MM.1S (cell line): ENCODE results near the gene CFAP74.
"Not testable (repeated sequence)": the region's sequence is repeated elsewhere in the genome, so short reads cannot be mapped to it uniquely, and the experiment has no call there.

Experiments used
- DNase-seq: peaks from one replicate; pipeline ENCODE4 v3.0.0-alpha.2; 2015
- H2AFZ ChIP-seq: fragments of 300-600 bp; sonication (generic); 2 replicates; pipeline ENCODE4 v1.6.0; 2016; ENCODE audit warnings: antibody characterized with exemption, low read length
- H3F3A ChIP-seq: fragments of 300-600 bp; sonication (generic); 2 replicates; pipeline ENCODE4 v1.6.1; 2016; ENCODE audit warnings: mild to moderate bottlenecking, antibody characterized with exemption, low read length, moderate library complexity, mixed read lengths; ENCODE audit not compliant: insufficient read depth
- H3K27ac ChIP-seq: fragments of 300-600 bp; sonication (generic); 2 replicates; pipeline ENCODE4 v1.5.1; 2016; ENCODE audit warnings: mild to moderate bottlenecking, low read length
- H3K27me3 ChIP-seq: fragments of 300-600 bp; sonication (generic); replicated peaks from 2 replicates; pipeline ENCODE4 v1.6.0; 2016; ENCODE audit warnings: low read length; ENCODE audit not compliant: insufficient read depth
- H3K36me3 ChIP-seq: fragments of 300-600 bp; sonication (generic); replicated peaks from 2 replicates; pipeline ENCODE4 v1.6.1; 2016; ENCODE audit warnings: mild to moderate bottlenecking, low read length, mixed read lengths; ENCODE audit not compliant: insufficient read depth
- H3K4me1 ChIP-seq: fragments of 300-600 bp; sonication (generic); 2 replicates; pipeline ENCODE4 v1.6.1; 2016; ENCODE audit warnings: low read length, mixed read lengths
- H3K4me2 ChIP-seq: fragments of 300-600 bp; sonication (generic); 2 replicates; pipeline ENCODE4 v1.6.0; 2016; ENCODE audit warnings: low read depth, low read length
- H3K4me3 ChIP-seq: fragments of 300-600 bp; sonication (generic); 2 replicates; pipeline ENCODE4 v1.5.1; 2016; ENCODE audit warnings: low read length, mixed read lengths
- H3K79me2 ChIP-seq: fragments of 300-600 bp; sonication (generic); 2 replicates; pipeline ENCODE4 v1.6.1; 2016; ENCODE audit warnings: mixed run types, low read length, mixed read lengths
- H3K9ac ChIP-seq: fragments of 300-600 bp; sonication (generic); 2 replicates; pipeline ENCODE4 v1.6.1; 2016; ENCODE audit warnings: low read length, mixed read lengths
- H3K9me2 ChIP-seq: fragments of 300-600 bp; sonication (generic); replicated peaks from 2 replicates; pipeline ENCODE4 v1.6.1; 2016; ENCODE audit warnings: mild to moderate bottlenecking, low read length, mixed read lengths; ENCODE audit not compliant: insufficient read depth
- H3K9me3 ChIP-seq: fragments of 300-600 bp; sonication (generic); replicated peaks from 2 replicates; pipeline ENCODE4 v1.6.1; 2016; ENCODE audit warnings: mild to moderate bottlenecking, low read length, mixed read lengths; ENCODE audit not compliant: insufficient read depth
- H4K20me1 ChIP-seq: fragments of 300-600 bp; sonication (generic); 2 replicates; pipeline ENCODE4 v1.6.1; 2016; ENCODE audit warnings: mild to moderate bottlenecking, low read length, moderate library complexity, mixed read lengths; ENCODE audit not compliant: insufficient read depth
- CTCF ChIP-seq: fragments of 300-600 bp; sonication (generic); IDR thresholded peaks from 2 replicates; pipeline ENCODE4 v1.5.1; 2016; ENCODE audit warnings: antibody characterized with exemption, low read length, mixed read lengths
- EZH2 ChIP-seq: fragments of 300-600 bp; sonication (generic); optimal IDR thresholded peaks from 2 replicates; pipeline ENCODE3; 2017; ENCODE audit warnings: low read depth, mild to moderate bottlenecking, antibody characterized with exemption, low read length, mixed read lengths
- EZH2phosphoT487 ChIP-seq: fragments of 300-600 bp; sonication (generic); IDR thresholded peaks from 2 replicates; pipeline ENCODE4 v1.6.1; 2018; ENCODE audit warnings: antibody characterized with exemption, low read length

CFAP74 gene

GRCh38 chr1:1985375-1986050 lies 18.1 kb downstream of the CFAP74 start:
- Histone ChIP-seq H3K9me2 (no peaks in the 10 kb centered on the region), H3K27ac (no peak overlapping the region), H3K36me3 (no peaks in the 10 kb centered on the region), H3K4me3 (no peak overlapping the region), H3K4me1 (no peaks in the 10 kb centered on the region), H2AFZ (no peak overlapping the region), H3F3A (no peaks in the 10 kb centered on the region), H3K9me3 (no peaks in the 10 kb centered on the region), H3K27me3 (peaks cover 72% of the 10 kb centered on the region), H3K9ac (no peak overlapping the region), H4K20me1 (no peaks in the 10 kb centered on the region), H3K4me2 (no peak overlapping the region), H3K79me2 (no peaks in the 10 kb centered on the region)
- no peak for DNase-seq
- TF ChIP-seq EZH2 (no peak), EZH2phosphoT487 (no peak), CTCF (no peak)

GRCh38 chr1:1984560-1985070 lies 19.0 kb downstream of the CFAP74 start:
- Histone ChIP-seq H4K20me1 (no peaks in the 10 kb centered on the region), H3K9me3 (no peaks in the 10 kb centered on the region), H3F3A (no peaks in the 10 kb centered on the region), H3K9ac (no peak overlapping the region), H3K4me1 (no peaks in the 10 kb centered on the region), H3K79me2 (no peaks in the 10 kb centered on the region), H3K4me3 (no peak overlapping the region), H3K27ac (no peak overlapping the region), H3K4me2 (no peak overlapping the region), H3K36me3 (no peaks in the 10 kb centered on the region), H2AFZ (no peak overlapping the region), H3K27me3 (peaks cover 63% of the 10 kb centered on the region), H3K9me2 (no peaks in the 10 kb centered on the region)
- DNase-seq = no peak
- TF ChIP-seq CTCF (no peak), EZH2 (no peak), EZH2phosphoT487 (no peak)

GRCh38 chr1:1982379-1983232 lies 21.0 kb downstream of the CFAP74 start:
- H3K36me3 ChIP-seq = no peaks in the 10 kb centered on the region
- H3K79me2 ChIP-seq = no peaks in the 10 kb centered on the region
- H3K9me3 ChIP-seq = no peaks in the 10 kb centered on the region
- no peak overlapping the region for H3K27ac ChIP-seq
- no peak overlapping the region for H3K4me2 ChIP-seq
- H3F3A ChIP-seq = no peaks in the 10 kb centered on the region
- peaks cover 56% of the 10 kb centered on the region for H3K27me3 ChIP-seq
- TF ChIP-seq CTCF (no peak), EZH2phosphoT487 (no peak), EZH2 (no peak)
- no peaks in the 10 kb centered on the region for H3K4me1 ChIP-seq
- H2AFZ ChIP-seq = no peak overlapping the region
- H3K9me2 ChIP-seq = no peaks in the 10 kb centered on the region
- no peak overlapping the region for H3K9ac ChIP-seq
- no peaks in the 10 kb centered on the region for H4K20me1 ChIP-seq
- no peak for DNase-seq
- no peak overlapping the region for H3K4me3 ChIP-seq

- H3K27ac ChIP-seq, H3K9ac ChIP-seq, H4K20me1 ChIP-seq, H2AFZ ChIP-seq, H3K36me3 ChIP-seq, H3K9me3 ChIP-seq, DNase-seq, H3K4me1 ChIP-seq, H3F3A ChIP-seq, H3K79me2 ChIP-seq, H3K9me2 ChIP-seq, H3K4me3 ChIP-seq, H3K4me2 ChIP-seq: not testable (repeated sequence)
- H3K27me3 ChIP-seq = peaks cover 55% of the 10 kb centered on the region
These were observed 21.8 kb downstream of the CFAP74 start for GRCh38 chr1:1981631-1982327.
